NCI-H146 treated with DMSO at 0.1 percent for 48 hours (cell line): ENCODE measurements around the gene CDH15.

Experiments
- DNase-seq: peaks from one replicate; lab custom pipeline; 2025; ENCODE audit not compliant: unreplicated experiment; lab: John Stamatoyannopoulos, UW

Gene CDH15

GRCh38 chr16:89140981-89141883, 30.3 kb upstream of the CDH15 start:
- DNase-seq, result no peak

- no peak for DNase-seq
Observed at GRCh38 chr16:89141884-89142267, 29.7 kb upstream of the CDH15 start.

- DNase-seq, result no peak
Observed at GRCh38 chr16:89142474-89143195, 28.9 kb upstream of the CDH15 start.

- no peak for DNase-seq
Observed at GRCh38 chr16:89143201-89143741, 28.3 kb upstream of the CDH15 start.

GRCh38 chr16:89143911-89144675, 27.5 kb upstream of the CDH15 start:
- DNase-seq, result no peak

GRCh38 chr16:89144681-89145080, 26.9 kb upstream of the CDH15 start:
- no peak for DNase-seq

- DNase-seq, result no peak
Observed at GRCh38 chr16:89145406-89146161, 26.0 kb upstream of the CDH15 start.

- no peak for DNase-seq
Observed at GRCh38 chr16:89146211-89147005, 25.1 kb upstream of the CDH15 start.

GRCh38 chr16:89147085-89147817, 24.3 kb upstream of the CDH15 start:
- DNase-seq, result no peak

GRCh38 chr16:89149386-89149785, 22.2 kb upstream of the CDH15 start:
- DNase-seq, result no peak

- DNase-seq, result no peak
Observed at GRCh38 chr16:89150090-89150835, 21.3 kb upstream of the CDH15 start.

- DNase-seq, result no peak
Observed at GRCh38 chr16:89150981-89151380, 20.6 kb upstream of the CDH15 start.

- DNase-seq, result no peak
Observed at GRCh38 chr16:89152831-89153700, 18.5 kb upstream of the CDH15 start.

GRCh38 chr16:89153848-89154271, 17.7 kb upstream of the CDH15 start:
- DNase-seq, result no peak

- no peak for DNase-seq
Observed at GRCh38 chr16:89154390-89155183, 17.0 kb upstream of the CDH15 start.

- DNase-seq, result no peak
Observed at GRCh38 chr16:89155184-89155679, 16.3 kb upstream of the CDH15 start.
